SK-N-SH (cell line): ENCODE results near the gene MYO1D.

Experiments
- EZH2phosphoT487 ChIP-seq: fragments of 200-600 bp; sonication (generic); IDR thresholded peaks from 2 replicates; pipeline ENCODE4 v1.6.1; 2017; ENCODE audit warnings: low read depth, mixed run types, mild to moderate bottlenecking, antibody characterized with exemption, moderate library complexity, borderline replicate concordance
- RFX5 ChIP-seq: IDR thresholded peaks from 2 replicates; pipeline ENCODE4 v1.6.1; 2012; ENCODE audit warnings: mild to moderate bottlenecking, improper control_type of control experiment, low read length
- YY1 ChIP-seq: IDR thresholded peaks from 2 replicates; pipeline ENCODE4 v1.4.0; 2012; ENCODE audit warnings: low read depth, mild to moderate bottlenecking
- TF ChIP-seq, protein P1 (sequence below): IDR thresholded peaks from 2 replicates; pipeline ENCODE4 v1.6.1; 2012; ENCODE audit warnings: mild to moderate bottlenecking, low read depth, low read length, moderate library complexity
- TF ChIP-seq, protein P2 (sequence below): fragments of 150-350 bp; IDR thresholded peaks from 2 replicates; pipeline ENCODE4 v1.6.1; 2017; ENCODE audit warnings: antibody characterized with exemption, low read length, low read depth, borderline replicate concordance
- TF ChIP-seq, protein P3 (sequence below): fragments of 200-600 bp; sonication (generic); IDR thresholded peaks from 2 replicates; pipeline ENCODE4 v1.6.1; 2017; ENCODE audit warnings: antibody characterized with exemption, mild to moderate bottlenecking, moderate library complexity

DNA sequence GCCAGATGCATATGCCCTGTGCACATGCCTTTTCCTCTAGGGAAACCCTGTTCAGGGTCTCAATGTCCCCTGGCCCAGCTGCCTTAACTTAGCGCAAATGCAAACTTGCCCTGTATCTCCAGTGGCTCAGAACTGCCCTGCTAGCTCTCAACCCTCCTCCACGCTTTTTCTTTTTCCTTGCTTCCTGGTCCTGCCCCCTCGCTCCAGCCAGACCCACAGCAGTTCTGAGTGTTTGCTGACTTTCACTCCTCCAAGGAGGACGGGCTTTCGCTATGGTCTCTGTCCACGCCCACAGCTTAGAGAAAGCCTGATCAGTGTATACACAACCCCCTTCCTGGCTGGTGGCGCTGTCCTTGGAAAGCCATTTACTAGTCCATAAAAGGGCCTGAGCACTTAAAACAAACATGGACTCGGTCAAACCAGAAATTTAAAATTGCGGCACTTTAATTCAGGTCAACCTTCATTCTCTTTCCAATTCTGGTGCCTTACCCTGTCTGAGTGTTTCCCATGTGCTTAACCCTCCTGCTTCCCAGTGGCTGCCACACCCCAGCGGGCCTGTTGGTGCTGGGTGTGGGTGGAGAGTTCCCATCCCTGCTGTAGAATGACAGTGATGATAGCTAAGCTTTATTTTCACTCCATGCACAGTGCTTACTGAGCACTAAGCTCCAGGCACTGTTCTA lies 35.4 kb upstream of the MYO1D start:
- TF ChIP-seq EZH2phosphoT487 = no peak
- TF ChIP-seq, protein P1, sequence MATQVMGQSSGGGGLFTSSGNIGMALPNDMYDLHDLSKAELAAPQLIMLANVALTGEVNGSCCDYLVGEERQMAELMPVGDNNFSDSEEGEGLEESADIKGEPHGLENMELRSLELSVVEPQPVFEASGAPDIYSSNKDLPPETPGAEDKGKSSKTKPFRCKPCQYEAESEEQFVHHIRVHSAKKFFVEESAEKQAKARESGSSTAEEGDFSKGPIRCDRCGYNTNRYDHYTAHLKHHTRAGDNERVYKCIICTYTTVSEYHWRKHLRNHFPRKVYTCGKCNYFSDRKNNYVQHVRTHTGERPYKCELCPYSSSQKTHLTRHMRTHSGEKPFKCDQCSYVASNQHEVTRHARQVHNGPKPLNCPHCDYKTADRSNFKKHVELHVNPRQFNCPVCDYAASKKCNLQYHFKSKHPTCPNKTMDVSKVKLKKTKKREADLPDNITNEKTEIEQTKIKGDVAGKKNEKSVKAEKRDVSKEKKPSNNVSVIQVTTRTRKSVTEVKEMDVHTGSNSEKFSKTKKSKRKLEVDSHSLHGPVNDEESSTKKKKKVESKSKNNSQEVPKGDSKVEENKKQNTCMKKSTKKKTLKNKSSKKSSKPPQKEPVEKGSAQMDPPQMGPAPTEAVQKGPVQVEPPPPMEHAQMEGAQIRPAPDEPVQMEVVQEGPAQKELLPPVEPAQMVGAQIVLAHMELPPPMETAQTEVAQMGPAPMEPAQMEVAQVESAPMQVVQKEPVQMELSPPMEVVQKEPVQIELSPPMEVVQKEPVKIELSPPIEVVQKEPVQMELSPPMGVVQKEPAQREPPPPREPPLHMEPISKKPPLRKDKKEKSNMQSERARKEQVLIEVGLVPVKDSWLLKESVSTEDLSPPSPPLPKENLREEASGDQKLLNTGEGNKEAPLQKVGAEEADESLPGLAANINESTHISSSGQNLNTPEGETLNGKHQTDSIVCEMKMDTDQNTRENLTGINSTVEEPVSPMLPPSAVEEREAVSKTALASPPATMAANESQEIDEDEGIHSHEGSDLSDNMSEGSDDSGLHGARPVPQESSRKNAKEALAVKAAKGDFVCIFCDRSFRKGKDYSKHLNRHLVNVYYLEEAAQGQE = no peak
- TF ChIP-seq, protein P2, sequence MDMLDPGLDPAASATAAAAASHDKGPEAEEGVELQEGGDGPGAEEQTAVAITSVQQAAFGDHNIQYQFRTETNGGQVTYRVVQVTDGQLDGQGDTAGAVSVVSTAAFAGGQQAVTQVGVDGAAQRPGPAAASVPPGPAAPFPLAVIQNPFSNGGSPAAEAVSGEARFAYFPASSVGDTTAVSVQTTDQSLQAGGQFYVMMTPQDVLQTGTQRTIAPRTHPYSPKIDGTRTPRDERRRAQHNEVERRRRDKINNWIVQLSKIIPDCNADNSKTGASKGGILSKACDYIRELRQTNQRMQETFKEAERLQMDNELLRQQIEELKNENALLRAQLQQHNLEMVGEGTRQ = no peak
- TF ChIP-seq, protein P3, sequence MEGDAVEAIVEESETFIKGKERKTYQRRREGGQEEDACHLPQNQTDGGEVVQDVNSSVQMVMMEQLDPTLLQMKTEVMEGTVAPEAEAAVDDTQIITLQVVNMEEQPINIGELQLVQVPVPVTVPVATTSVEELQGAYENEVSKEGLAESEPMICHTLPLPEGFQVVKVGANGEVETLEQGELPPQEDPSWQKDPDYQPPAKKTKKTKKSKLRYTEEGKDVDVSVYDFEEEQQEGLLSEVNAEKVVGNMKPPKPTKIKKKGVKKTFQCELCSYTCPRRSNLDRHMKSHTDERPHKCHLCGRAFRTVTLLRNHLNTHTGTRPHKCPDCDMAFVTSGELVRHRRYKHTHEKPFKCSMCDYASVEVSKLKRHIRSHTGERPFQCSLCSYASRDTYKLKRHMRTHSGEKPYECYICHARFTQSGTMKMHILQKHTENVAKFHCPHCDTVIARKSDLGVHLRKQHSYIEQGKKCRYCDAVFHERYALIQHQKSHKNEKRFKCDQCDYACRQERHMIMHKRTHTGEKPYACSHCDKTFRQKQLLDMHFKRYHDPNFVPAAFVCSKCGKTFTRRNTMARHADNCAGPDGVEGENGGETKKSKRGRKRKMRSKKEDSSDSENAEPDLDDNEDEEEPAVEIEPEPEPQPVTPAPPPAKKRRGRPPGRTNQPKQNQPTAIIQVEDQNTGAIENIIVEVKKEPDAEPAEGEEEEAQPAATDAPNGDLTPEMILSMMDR = no peak
- no peak for TF ChIP-seq YY1
- TF ChIP-seq RFX5 = no peak
